ENCODE data around the gene FADS1. TPM values are rescaled to one million over a fixed set of nuclear protein-coding genes. Genes with fewer than 3 reads are reported as not detected.

FADS1 gene
- total and polyA plus RNA-seq, 11 donors: 14.3 to 72.6 (median 23.6) TPM

DNA sequence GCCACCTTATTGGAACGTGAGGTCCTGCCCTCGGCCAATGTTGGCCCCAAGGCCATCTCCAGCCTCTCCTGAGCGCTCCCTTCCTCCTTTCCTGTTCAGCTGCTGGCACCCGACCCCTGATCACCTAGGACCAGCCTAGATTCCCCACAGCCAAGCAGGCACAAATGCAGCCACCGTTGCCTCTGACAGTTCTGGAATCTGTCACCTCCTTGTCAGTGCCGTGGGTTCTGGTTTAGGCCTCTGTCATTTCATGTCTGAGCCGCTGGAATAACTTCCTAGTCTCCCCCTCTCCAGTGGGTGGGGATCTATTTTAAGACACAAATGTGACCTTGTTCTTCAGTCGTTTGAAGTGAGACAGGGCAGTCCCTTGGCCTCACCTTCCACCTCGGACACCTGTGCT lies 44.8 kb upstream of the FADS1 start:
- peaks cover 0 to 80% (median 30%) of the 10 kb centered on the region in 9 donors for H3K36me3 ChIP-seq

DNA sequence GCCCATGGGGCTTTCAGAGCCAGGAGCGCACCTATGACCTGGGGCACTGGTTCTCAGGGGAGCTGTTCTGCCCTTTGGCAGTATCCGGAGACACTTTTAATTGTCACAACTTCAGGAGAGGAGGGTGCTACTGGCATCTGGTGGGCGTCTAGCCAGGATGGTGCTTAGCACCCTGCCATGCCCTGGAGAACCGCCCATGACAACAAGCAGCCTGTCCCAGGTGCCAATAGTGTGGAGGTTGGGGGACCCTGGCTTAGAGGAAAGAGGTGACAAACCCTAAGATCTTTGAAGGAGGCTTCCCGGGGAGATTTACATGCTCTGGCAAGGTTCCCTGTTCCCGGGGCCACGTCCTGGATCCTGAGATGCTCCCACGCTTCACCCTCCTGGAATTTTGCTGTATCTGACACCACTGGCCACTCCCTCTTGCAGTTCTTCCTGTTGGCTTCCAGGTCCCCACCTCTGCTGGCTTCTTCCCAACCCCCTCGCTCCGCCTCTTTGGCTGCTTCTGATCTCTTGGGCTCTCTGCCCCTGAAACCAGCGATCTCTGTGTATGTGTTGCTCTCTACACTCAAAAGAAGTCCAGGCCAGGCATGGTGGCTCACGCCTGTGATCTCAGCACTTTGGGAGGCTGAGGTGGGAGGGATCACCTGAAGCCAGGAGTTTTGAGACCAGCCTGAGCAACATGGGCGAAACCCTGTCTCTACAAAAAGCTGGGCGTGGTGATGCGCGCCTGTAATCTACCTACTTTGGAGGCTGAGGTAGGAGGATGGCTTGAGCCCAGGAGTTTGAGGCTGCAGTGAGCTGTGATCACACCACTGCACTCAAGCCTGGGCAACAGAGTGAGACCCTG lies 43.5 kb upstream of the FADS1 start:
- no peak overlapping the region for H3K4me3 ChIP-seq
- peaks cover 0 to 29% (median 11%) of the 10 kb centered on the region in 12 donors for H3K4me1 ChIP-seq
- no peaks in the 10 kb centered on the region for H3K27me3 ChIP-seq
- H3K9me3 ChIP-seq: no peaks in the 10 kb centered on the region
- peak overlapping the region in 10 of 12 donors; percentile 3 to 83 (median 74) for H3K27ac ChIP-seq
- peak; percentile 26 to 74 (median 56) for ATAC-seq
- H3K36me3 ChIP-seq: peaks cover 0 to 77% (median 30%) of the 10 kb centered on the region in 9 donors
- TF ChIP-seq POLR2A (IDR thresholded peaks at IDR 0.05): no peak
- TF ChIP-seq, protein P1, sequence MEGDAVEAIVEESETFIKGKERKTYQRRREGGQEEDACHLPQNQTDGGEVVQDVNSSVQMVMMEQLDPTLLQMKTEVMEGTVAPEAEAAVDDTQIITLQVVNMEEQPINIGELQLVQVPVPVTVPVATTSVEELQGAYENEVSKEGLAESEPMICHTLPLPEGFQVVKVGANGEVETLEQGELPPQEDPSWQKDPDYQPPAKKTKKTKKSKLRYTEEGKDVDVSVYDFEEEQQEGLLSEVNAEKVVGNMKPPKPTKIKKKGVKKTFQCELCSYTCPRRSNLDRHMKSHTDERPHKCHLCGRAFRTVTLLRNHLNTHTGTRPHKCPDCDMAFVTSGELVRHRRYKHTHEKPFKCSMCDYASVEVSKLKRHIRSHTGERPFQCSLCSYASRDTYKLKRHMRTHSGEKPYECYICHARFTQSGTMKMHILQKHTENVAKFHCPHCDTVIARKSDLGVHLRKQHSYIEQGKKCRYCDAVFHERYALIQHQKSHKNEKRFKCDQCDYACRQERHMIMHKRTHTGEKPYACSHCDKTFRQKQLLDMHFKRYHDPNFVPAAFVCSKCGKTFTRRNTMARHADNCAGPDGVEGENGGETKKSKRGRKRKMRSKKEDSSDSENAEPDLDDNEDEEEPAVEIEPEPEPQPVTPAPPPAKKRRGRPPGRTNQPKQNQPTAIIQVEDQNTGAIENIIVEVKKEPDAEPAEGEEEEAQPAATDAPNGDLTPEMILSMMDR (IDR thresholded peaks at IDR 0.05): no peak
- 46 to 61% (median 50%) methylated on average over 13 to 16 of the region's 16 CpGs for whole genome bisulfite sequencing, 4 donors
- intact Hi-C loops (cut with DNase I): loop anchor here in 2 of 10 donors (5.0 kb wide), 2 partner anchors 43 to 48 kb away; partner anchors contain the start of gene FADS1 (in 1 of the 2)
- DNase-seq: peak; percentile 74 to 87 (median 77)

More for the DNA sequence above, 44.8 kb upstream of the FADS1 start:
- ATAC-seq: peak; percentile 64 to 85 (median 82)
- 34 to 55% (median 42%) methylated on average over 9 of the region's 9 CpGs for WGBS, 4 donors
- intact Hi-C loops (cut with DNase I): loop anchor here in 2 of 10 donors (5.0 kb wide), 2 partner anchors 44 to 49 kb away; partner anchors contain the start of gene FADS1 (in 1 of the 2)
- Histone ChIP-seq H3K4me1 (peaks cover 0 to 29% (median 11%) of the 10 kb centered on the region in 12 donors), H3K4me3 (no peak overlapping the region), H3K27ac (peak overlapping the region in 10 of 12 donors; percentile 51 to 84 (median 75)), H3K27me3 (no peaks in the 10 kb centered on the region), H3K9me3 (no peaks in the 10 kb centered on the region)
- peak; percentile 52 to 81 (median 62) for DNase-seq
- TF ChIP-seq, protein P1 (IDR thresholded peaks at IDR 0.05): no peak

DNA sequence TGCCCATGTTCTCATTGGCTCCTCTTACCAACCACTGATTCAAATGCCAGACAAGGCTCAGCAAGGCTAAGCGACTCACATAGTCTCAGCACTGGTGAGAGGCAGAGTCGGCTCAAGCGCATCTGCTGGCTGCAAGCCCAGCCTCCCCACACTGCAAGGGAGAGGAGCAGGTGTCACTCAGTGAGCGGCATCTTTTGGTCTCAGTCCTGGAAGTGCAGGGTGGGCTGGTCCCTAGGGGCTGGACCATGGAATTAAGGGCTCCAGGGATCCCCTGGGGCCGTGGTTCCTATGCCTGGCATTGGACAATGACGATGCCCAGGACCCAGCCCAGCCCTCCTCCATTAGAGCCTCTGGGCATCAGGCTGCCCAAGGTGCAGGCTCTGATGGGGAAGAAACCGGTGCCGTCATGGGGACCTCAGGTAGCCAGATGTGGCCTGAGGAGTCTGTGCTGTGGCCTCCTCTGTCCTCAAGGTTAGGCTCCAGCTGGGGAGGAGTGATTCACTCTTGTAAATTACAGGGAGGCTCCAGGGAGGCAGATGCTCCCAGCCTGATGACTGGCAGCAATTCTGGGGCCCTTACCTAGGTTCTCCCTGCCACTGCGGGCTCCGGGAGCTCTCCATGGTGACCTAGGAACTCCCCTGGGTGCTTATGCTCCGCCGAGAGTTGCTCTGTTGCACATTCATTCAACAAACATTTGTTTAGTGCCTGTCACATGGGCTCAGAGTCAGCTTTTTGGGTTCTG lies 39.3 kb upstream of the FADS1 start:
- H3K27ac ChIP-seq: no peak overlapping the region
- H3K36me3 ChIP-seq: peaks cover 0 to 76% (median 26%) of the 10 kb centered on the region in 9 donors
- no peaks in the 10 kb centered on the region for H3K27me3 ChIP-seq
- WGBS, 4 donors: 86 to 93% (median 90%) methylated on average over 10 to 12 of the region's 12 CpGs
- TF ChIP-seq, protein P1 (IDR thresholded peaks at IDR 0.05): no peak
- no peak for TF ChIP-seq POLR2A (IDR thresholded peaks at IDR 0.05)
- DNase-seq: peak in 1 of 5 donors; percentile 37
- no peaks in the 10 kb centered on the region for H3K9me3 ChIP-seq
- peaks cover 5 to 39% (median 20%) of the 10 kb centered on the region in 12 donors for H3K4me1 ChIP-seq
- intact Hi-C loops (cut with DNase I): no loop called here
- no peak for ATAC-seq
- no peak overlapping the region for H3K4me3 ChIP-seq
